ENCODE measurements around the gene SASH3. TPM values are rescaled to one million over a fixed set of nuclear protein-coding genes. Genes with fewer than 3 reads are reported as not detected.

The SASH3 gene
- total and polyA plus RNA-seq, 9 donors, result 2.3 to 3.3 (median 2.7) TPM

- WGBS (ENCODE audit: insufficient coverage), result 58% methylated on average over 2 of the region's 4 CpGs
- H3K4me3 ChIP-seq (ENCODE audit: low read length), result no peak overlapping the region
- DNase-seq, result no peak
- no peaks in the 10 kb centered on the region for H3K36me3 ChIP-seq (ENCODE audit: control insufficient read depth, insufficient read depth, low read length)
- peaks cover 30% of the 10 kb centered on the region for H3K27me3 ChIP-seq (ENCODE audit: control insufficient read depth, insufficient read depth, low read length)
- H3K27ac ChIP-seq (ENCODE audit: low read length), result no peak overlapping the region
- H3K4me1 ChIP-seq (ENCODE audit: control insufficient read depth, insufficient read depth, low read length), result peaks cover 7% of the 10 kb centered on the region
- no peaks in the 10 kb centered on the region for H3K9me3 ChIP-seq (replicated peaks; ENCODE audit: control insufficient read depth, low read depth, low read length)
Observed at GRCh38 chrX:129782706-129783105, 3.0 kb downstream of the SASH3 start.

DNA sequence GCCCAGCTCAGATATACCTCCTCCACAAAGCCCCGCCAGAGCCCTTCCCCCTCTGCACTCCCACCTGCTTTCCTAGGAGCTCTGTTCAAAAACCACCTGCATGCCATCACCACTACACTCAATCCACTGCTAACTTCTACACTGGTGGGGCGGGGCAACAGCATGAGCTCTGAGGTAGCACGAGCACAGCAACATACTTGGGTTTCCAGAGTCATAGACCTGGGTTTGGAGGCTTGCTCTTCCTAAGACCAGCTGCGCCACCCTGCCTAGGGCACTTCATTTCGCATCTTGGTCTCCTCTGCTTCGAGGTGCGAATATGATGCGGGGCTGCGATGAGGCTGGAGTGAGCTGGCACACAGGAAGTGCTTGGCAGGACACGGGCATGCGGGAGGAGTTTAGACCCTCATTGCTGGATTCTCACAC, 3.6 kb downstream of the SASH3 start:
- no peaks in the 10 kb centered on the region for H3K36me3 ChIP-seq (ENCODE audit: control insufficient read depth, insufficient read depth, low read length)
- WGBS (ENCODE audit: insufficient coverage), result 81% methylated on average over 8 of the region's 11 CpGs
- H3K27me3 ChIP-seq (ENCODE audit: control insufficient read depth, insufficient read depth, low read length), result peaks cover 28% of the 10 kb centered on the region
- no peak overlapping the region for H3K27ac ChIP-seq (ENCODE audit: low read length)
- DNase-seq, result no peak
- no peaks in the 10 kb centered on the region for H3K9me3 ChIP-seq (replicated peaks; ENCODE audit: control insufficient read depth, low read depth, low read length)
- H3K4me3 ChIP-seq (ENCODE audit: low read length), result no peak overlapping the region
- H3K4me1 ChIP-seq (ENCODE audit: control insufficient read depth, insufficient read depth, low read length), result peaks cover 7% of the 10 kb centered on the region

DNA sequence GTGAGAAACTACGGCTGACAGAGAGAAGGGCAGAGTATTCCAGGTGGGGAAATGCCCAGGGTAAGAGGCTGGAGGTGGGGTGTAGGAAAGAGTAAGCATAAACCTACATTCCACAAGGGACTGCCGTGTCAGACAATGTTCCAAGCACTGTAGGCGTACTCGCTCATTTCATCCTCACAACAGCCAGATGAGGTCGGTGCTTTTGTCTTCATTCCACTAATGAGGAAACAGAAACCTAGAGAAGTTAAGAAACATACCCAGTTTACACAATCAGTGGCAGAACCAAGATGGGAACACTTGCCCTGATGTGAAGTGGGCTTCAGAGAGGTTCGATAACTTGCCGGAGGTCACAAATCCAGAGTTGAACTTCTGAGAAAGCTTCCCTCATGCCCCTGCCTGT, 4.6 kb downstream of the SASH3 start:
- Histone ChIP-seq H3K27me3 (ENCODE audit: control insufficient read depth, insufficient read depth, low read length) (peaks cover 27% of the 10 kb centered on the region), H3K9me3 (replicated peaks; ENCODE audit: control insufficient read depth, low read depth, low read length) (no peaks in the 10 kb centered on the region), H3K36me3 (ENCODE audit: control insufficient read depth, insufficient read depth, low read length) (no peaks in the 10 kb centered on the region), H3K27ac (ENCODE audit: low read length) (no peak overlapping the region), H3K4me3 (ENCODE audit: low read length) (no peak overlapping the region), H3K4me1 (ENCODE audit: control insufficient read depth, insufficient read depth, low read length) (peaks cover 7% of the 10 kb centered on the region)
- no peak for DNase-seq
- 49% methylated on average over 3 of the region's 7 CpGs for WGBS (ENCODE audit: insufficient coverage)

DNA sequence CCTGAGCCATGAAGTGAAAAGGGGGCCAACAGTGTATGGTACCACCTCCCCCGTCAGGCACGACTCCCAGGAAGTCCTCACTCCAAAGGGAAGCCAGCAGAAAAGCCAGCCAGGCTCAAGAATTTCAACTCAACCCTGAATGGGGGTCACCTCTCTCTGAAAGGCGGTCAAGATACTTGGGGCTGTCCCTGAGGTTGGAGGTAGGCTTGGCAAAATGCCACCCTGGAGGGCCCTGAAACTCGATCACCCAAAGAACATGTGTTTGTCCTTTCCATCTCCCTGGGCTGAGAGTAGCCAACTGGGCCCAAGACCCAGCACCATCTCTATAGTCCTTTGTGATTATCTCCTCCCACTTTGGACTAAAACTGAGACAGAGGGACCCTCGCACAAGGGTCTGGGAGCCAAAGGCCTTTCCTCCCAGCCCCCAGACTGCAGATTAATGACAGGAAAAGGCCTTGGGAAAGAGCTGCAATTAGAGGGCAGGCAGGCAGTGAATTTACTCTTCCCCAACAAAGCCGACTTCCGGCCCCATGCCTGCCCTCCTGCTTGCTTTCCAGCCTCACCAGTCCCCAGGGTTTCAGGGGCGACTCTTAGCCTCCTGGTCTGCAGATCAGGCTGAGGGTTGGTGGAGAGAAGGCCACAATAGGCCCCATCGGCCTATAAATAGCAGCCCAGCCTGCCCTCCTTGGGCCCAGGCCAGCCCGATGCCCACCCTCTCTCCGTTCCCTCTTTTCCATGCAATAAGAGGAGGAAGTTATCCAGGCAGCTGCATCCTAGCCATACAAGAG, 5.6 kb downstream of the SASH3 start:
- no peak overlapping the region for H3K4me3 ChIP-seq (ENCODE audit: low read length)
- WGBS (ENCODE audit: insufficient coverage), result 74% methylated on average over 5 of the region's 11 CpGs
- H3K36me3 ChIP-seq (ENCODE audit: control insufficient read depth, insufficient read depth, low read length), result no peaks in the 10 kb centered on the region
- peaks cover 29% of the 10 kb centered on the region for H3K27me3 ChIP-seq (ENCODE audit: control insufficient read depth, insufficient read depth, low read length)
- no peaks in the 10 kb centered on the region for H3K9me3 ChIP-seq (replicated peaks; ENCODE audit: control insufficient read depth, low read depth, low read length)
- no peak overlapping the region for H3K27ac ChIP-seq (ENCODE audit: low read length)
- H3K4me1 ChIP-seq (ENCODE audit: control insufficient read depth, insufficient read depth, low read length), result peaks cover 7% of the 10 kb centered on the region
- DNase-seq, result no peak

GRCh38 chrX:129786210-129786651, 6.5 kb downstream of the SASH3 start:
- H3K27me3 ChIP-seq (ENCODE audit: control insufficient read depth, insufficient read depth, low read length), result peaks cover 28% of the 10 kb centered on the region
- no peaks in the 10 kb centered on the region for H3K9me3 ChIP-seq (replicated peaks; ENCODE audit: control insufficient read depth, low read depth, low read length)
- no peaks in the 10 kb centered on the region for H3K36me3 ChIP-seq (ENCODE audit: control insufficient read depth, insufficient read depth, low read length)
- no peak overlapping the region for H3K27ac ChIP-seq (ENCODE audit: low read length)
- no peak overlapping the region for H3K4me3 ChIP-seq (ENCODE audit: low read length)
- no CpG with 5 or more reads among the region's 3 CpGs for WGBS (ENCODE audit: insufficient coverage)
- DNase-seq, result peak; percentile 21
- peaks cover 7% of the 10 kb centered on the region for H3K4me1 ChIP-seq (ENCODE audit: control insufficient read depth, insufficient read depth, low read length)

DNA sequence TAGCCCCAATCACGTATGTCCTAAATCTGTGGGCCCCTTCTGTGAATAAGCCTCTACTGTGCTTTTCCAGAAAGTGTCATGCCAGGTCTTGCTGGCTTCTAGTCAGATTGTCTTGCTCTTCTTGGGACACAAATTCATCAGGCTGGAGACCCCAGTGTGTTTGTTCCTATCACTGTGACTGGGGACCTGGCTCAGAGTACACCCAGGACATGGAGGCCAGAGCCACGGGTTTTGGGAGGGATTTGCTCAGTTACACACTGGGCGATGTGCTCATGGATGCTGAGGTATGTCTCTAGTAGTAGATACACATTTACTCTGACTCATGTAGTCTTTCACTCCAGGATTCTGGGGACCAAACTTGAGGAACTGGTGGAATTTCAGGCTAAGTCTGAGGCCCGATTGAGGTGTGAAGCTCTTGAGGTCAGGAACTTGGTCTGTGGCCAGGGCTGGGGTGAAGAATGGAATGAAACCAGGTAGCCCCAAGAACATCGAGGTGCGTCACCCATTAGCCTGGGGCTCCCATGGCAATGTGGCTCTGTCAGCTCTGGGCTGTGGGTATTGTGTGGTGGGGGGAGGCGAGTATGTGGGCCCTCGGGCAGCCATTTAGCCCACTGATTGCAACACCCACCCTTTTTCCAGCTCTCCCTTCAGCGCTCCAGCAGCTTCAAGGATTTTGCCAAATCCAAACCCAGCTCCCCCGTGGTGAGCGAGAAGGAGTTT, 7.7 kb downstream of the SASH3 start:
- H3K9me3 ChIP-seq (replicated peaks; ENCODE audit: control insufficient read depth, low read depth, low read length), result no peaks in the 10 kb centered on the region
- peaks cover 29% of the 10 kb centered on the region for H3K27me3 ChIP-seq (ENCODE audit: control insufficient read depth, insufficient read depth, low read length)
- 79% methylated on average over 3 of the region's 11 CpGs for whole genome bisulfite sequencing (ENCODE audit: insufficient coverage)
- H3K36me3 ChIP-seq (ENCODE audit: control insufficient read depth, insufficient read depth, low read length), result no peaks in the 10 kb centered on the region
- H3K4me1 ChIP-seq (ENCODE audit: control insufficient read depth, insufficient read depth, low read length), result peaks cover 7% of the 10 kb centered on the region
- H3K4me3 ChIP-seq (ENCODE audit: low read length), result no peak overlapping the region
- no peak overlapping the region for H3K27ac ChIP-seq (ENCODE audit: low read length)
- DNase-seq, result no peak

- 73% methylated on average over 5 of the region's 6 CpGs for WGBS (ENCODE audit: insufficient coverage)
- H3K36me3 ChIP-seq (ENCODE audit: control insufficient read depth, insufficient read depth, low read length), result no peaks in the 10 kb centered on the region
- no peaks in the 10 kb centered on the region for H3K9me3 ChIP-seq (replicated peaks; ENCODE audit: control insufficient read depth, low read depth, low read length)
- peaks cover 19% of the 10 kb centered on the region for H3K27me3 ChIP-seq (ENCODE audit: control insufficient read depth, insufficient read depth, low read length)
- peaks cover 9% of the 10 kb centered on the region for H3K4me1 ChIP-seq (ENCODE audit: control insufficient read depth, insufficient read depth, low read length)
- H3K27ac ChIP-seq (ENCODE audit: low read length), result no peak overlapping the region
- H3K4me3 ChIP-seq (ENCODE audit: low read length), result no peak overlapping the region
- DNase-seq, result no peak
Observed at GRCh38 chrX:129788527-129788926, 8.8 kb downstream of the SASH3 start.

DNA sequence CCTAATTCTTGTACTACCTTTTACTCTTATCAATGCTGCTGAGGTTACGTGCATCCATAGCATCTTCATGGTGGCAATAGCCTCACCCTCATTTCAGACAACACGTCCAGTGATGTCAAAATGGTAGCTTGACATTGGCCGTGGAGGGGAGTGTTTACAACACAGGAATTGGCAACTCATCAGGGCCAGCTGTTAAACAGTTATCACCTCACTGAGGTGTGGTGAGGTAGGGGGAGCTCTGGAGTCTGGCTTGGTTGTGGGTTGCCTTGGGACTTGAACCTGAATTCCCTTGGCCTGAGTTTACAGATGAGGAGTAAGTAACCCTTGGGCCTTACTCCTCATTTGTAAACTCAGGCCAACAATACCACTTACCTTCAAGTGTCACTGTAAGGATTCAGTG, 10.4 kb downstream of the SASH3 start:
- Histone ChIP-seq H3K27ac (ENCODE audit: low read length) (no peak overlapping the region), H3K36me3 (ENCODE audit: control insufficient read depth, insufficient read depth, low read length) (no peaks in the 10 kb centered on the region), H3K4me3 (ENCODE audit: low read length) (no peak overlapping the region), H3K9me3 (replicated peaks; ENCODE audit: control insufficient read depth, low read depth, low read length) (no peaks in the 10 kb centered on the region), H3K27me3 (ENCODE audit: control insufficient read depth, insufficient read depth, low read length) (peaks cover 16% of the 10 kb centered on the region), H3K4me1 (ENCODE audit: control insufficient read depth, insufficient read depth, low read length) (peaks cover 13% of the 10 kb centered on the region)
- no peak for DNase-seq
- 80% methylated on average over 1 of the region's 3 CpGs for WGBS (ENCODE audit: insufficient coverage)

DNA sequence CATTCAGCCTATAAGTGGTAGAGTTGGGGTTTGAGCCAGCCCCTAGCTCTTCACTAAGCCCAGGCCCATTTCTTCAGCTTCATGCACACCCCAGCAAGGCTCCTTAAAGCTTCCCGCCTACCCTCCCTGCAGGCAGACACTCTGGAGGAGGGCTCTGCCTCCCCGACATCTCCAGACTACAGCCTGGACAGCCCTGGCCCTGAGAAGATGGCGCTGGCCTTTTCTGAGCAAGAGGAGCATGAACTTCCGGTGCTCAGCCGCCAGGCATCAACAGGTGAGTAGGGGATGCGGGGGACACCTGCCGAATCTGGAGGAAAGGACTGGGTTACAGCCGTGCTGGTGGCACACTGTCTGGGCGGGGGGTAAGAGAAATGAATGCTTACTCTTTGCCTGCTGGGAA, 11.1 kb downstream of the SASH3 start:
- Histone ChIP-seq H3K36me3 (ENCODE audit: control insufficient read depth, insufficient read depth, low read length) (no peaks in the 10 kb centered on the region), H3K4me3 (ENCODE audit: low read length) (no peak overlapping the region), H3K4me1 (ENCODE audit: control insufficient read depth, insufficient read depth, low read length) (peaks cover 7% of the 10 kb centered on the region), H3K27ac (ENCODE audit: low read length) (no peak overlapping the region), H3K9me3 (replicated peaks; ENCODE audit: control insufficient read depth, low read depth, low read length) (no peaks in the 10 kb centered on the region), H3K27me3 (ENCODE audit: control insufficient read depth, insufficient read depth, low read length) (peaks cover 15% of the 10 kb centered on the region)
- DNase-seq, result no peak
- 73% methylated on average over 3 of the region's 9 CpGs for WGBS (ENCODE audit: insufficient coverage)

- H3K4me3 ChIP-seq (ENCODE audit: low read length), result no peak overlapping the region
- WGBS (ENCODE audit: insufficient coverage), result 79% methylated on average over 6 of the region's 8 CpGs
- H3K9me3 ChIP-seq (replicated peaks; ENCODE audit: control insufficient read depth, low read depth, low read length), result no peaks in the 10 kb centered on the region
- no peak overlapping the region for H3K27ac ChIP-seq (ENCODE audit: low read length)
- H3K36me3 ChIP-seq (ENCODE audit: control insufficient read depth, insufficient read depth, low read length), result no peaks in the 10 kb centered on the region
- peaks cover 7% of the 10 kb centered on the region for H3K4me1 ChIP-seq (ENCODE audit: control insufficient read depth, insufficient read depth, low read length)
- no peak for DNase-seq
- peaks cover 15% of the 10 kb centered on the region for H3K27me3 ChIP-seq (ENCODE audit: control insufficient read depth, insufficient read depth, low read length)
Observed at GRCh38 chrX:129791336-129791735, 11.6 kb downstream of the SASH3 start.

All from muscle of leg (tissue), 11 donors.